PFSK-1 (cell line): ENCODE data around the gene NDUFA11.

ENCODE experiments used
- FOXP2 ChIP-seq: optimal IDR thresholded peaks from 2 replicates; pipeline ENCODE3; 2011; ENCODE audit warnings: borderline replicate concordance, control low read depth, inconsistent platforms; ENCODE audit not compliant: insufficient read depth; ENCODE audit errors: extremely low read length, extremely low read depth
- POLR2AphosphoS5 ChIP-seq: IDR thresholded peaks from 2 replicates; pipeline ENCODE4 v1.6.1; 2012; ENCODE audit warnings: low read depth, mild to moderate bottlenecking, control low read depth, low read length, moderate library complexity
- SIN3A ChIP-seq: IDR thresholded peaks from 2 replicates; pipeline ENCODE4 v1.6.1; 2012; ENCODE audit warnings: mild to moderate bottlenecking, low read length, moderate library complexity, borderline replicate concordance; ENCODE audit not compliant: insufficient read depth
- TAF1 ChIP-seq: IDR thresholded peaks from 2 replicates; pipeline ENCODE4 v1.6.1; 2012; ENCODE audit warnings: low read length, control low read depth, borderline replicate concordance; ENCODE audit not compliant: insufficient read depth
- TF ChIP-seq, protein P1 (sequence below), 2 experiments: IDR thresholded peaks; 2 replicates each; pipeline versions ENCODE4 v1.6.1 to v1.8.0; 2011 to 2012; ENCODE audit warnings: low read depth in 2 of 2, low read length in 2 of 2, control low read depth in 1 of 2, inconsistent platforms in 1 of 2, mild to moderate bottlenecking in 1 of 2, moderate library complexity in 1 of 2; ENCODE audit not compliant: insufficient read depth in 1 of 2

The NDUFA11 gene

DNA sequence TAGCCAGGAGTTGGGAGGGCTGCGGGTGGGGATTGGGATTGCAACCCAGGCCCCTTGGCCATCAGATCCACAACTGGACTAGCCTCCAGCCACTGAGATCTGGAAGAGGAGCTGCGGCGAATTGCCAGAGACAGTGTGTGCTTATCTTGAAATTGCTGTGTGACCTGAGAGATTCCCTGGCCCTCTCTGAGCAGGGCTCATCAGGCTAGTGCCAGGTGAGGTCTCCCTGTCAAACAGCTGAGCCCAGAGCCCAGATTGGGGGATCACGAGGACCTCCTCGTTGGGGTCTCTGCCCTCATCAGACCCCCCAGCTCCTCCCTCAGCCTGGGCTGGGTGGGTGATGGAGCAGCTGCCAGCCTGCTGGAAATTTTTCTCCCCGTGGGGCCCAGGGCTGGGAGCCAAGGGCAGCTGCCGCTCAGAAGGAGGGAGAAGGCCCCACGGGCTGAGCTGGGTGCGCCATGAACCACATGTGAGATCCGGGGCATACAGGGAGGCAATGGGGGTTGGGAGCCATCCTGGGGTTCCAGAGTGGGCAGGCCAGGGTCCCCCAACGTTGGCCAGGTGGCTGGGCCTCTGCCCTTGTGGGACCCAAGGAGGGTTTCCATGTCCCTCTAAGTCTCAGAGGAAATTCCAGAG lies 40.4 kb downstream of the NDUFA11 start:
- TF ChIP-seq FOXP2 (no peak), TAF1 (no peak), SIN3A (no peak), POLR2AphosphoS5 (no peak)
- TF ChIP-seq, protein P1, sequence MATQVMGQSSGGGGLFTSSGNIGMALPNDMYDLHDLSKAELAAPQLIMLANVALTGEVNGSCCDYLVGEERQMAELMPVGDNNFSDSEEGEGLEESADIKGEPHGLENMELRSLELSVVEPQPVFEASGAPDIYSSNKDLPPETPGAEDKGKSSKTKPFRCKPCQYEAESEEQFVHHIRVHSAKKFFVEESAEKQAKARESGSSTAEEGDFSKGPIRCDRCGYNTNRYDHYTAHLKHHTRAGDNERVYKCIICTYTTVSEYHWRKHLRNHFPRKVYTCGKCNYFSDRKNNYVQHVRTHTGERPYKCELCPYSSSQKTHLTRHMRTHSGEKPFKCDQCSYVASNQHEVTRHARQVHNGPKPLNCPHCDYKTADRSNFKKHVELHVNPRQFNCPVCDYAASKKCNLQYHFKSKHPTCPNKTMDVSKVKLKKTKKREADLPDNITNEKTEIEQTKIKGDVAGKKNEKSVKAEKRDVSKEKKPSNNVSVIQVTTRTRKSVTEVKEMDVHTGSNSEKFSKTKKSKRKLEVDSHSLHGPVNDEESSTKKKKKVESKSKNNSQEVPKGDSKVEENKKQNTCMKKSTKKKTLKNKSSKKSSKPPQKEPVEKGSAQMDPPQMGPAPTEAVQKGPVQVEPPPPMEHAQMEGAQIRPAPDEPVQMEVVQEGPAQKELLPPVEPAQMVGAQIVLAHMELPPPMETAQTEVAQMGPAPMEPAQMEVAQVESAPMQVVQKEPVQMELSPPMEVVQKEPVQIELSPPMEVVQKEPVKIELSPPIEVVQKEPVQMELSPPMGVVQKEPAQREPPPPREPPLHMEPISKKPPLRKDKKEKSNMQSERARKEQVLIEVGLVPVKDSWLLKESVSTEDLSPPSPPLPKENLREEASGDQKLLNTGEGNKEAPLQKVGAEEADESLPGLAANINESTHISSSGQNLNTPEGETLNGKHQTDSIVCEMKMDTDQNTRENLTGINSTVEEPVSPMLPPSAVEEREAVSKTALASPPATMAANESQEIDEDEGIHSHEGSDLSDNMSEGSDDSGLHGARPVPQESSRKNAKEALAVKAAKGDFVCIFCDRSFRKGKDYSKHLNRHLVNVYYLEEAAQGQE (IDR thresholded peaks at IDR 0.05; ENCODE audit: insufficient read depth in 1 of 2, low read depth in 2 of 2, low read length in 2 of 2): no peak

DNA sequence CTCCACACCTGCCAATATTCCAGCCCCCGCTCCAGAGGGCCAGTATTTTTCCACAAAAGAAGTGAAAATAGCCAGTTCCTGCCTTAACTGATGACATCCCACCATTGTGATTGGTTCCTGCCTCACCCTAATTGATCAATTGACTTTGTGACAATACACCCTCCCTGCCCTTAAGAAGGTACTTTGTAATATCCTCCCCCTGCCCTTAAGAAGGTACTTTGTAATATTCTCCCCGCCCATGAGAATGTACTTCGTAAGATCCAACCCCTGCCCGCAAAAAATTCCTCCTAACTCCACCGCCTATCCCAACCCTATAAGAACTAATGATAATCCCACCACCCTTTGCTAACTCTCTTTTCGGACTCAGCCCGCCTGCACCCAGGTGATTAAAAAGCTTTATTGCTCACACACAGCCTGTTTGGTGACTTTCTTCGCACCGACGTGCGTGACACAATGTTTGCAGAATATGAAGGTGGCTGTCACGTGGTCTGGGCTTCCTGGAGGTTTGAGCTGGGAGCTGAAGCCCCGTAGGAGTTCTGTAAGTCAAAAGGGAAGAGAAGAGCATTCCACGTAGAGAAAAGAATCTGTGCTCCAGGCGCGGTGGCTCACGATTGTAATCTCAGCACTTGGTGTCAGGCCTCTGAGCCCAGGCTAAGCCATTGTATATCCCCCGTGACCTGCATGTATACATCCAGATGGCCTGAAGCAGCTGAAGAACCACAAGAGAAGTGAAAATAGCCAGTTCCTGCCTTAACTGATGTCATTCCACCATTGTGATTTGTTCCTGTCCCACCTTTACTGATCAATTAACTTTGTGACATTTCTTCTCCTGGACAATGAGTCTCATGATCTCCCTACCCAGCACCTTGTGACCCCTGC lies 46.1 kb downstream of the NDUFA11 start:
- no peak for TF ChIP-seq TAF1
- no peak for TF ChIP-seq SIN3A
- TF ChIP-seq FOXP2: no peak
- TF ChIP-seq, protein P1 (IDR thresholded peaks at IDR 0.05; ENCODE audit: insufficient read depth in 1 of 2, low read depth in 2 of 2, low read length in 2 of 2): no peak
- TF ChIP-seq POLR2AphosphoS5: no peak

DNA sequence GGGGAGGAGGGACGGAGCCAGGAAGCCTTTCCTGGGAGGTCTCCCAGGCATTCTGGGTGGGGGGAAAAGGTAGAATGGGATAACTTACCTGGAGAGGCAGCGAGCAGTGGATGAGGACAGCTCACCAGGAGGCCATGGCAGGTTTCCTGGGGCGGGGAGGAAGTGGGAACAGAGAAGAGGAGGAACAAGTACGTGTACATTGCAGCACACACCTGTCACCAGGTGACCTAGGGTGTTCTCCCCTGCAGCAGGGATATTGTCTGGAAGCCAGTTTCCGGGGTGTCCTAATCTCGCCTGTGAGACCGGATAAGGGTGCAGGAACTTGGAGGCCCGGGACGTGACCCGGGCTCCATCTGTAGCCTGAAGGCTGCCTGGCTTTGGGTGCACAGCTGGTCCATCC lies 52.3 kb downstream of the NDUFA11 start, which contains the start of gene FUT3:
FUT3 (minus strand) TSS at position 148 of the 400 bp plus-strand sequence.
- TF ChIP-seq TAF1: no peak

DNA sequence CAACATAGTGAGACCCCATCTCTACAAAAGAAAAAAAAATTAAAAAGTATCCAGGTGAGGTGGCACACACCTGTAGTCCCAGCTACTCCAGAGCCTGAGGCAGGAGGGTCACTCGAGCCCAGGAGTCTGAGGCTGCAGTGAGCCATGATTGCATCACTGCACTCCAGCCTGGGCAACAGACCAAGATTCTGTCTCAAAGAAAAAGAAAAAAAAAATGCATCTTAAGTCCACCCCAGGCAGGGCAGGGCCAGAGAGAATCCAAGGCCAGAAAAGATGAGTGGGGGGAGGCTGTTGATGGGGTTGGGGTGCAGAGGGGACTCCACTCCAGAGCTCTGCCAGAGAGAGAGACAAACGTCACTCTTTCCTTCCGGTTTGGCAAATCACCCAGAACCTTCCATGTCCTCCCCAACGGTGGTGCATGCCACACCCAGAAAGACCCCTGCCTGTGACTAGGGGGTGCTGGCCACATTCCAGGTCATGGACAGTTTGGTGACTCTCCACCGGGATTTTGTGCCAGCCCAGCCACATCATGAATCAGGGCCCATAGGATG lies 52.8 kb downstream of the NDUFA11 start:
- TF ChIP-seq SIN3A (no peak), POLR2AphosphoS5 (no peak), FOXP2 (no peak), TAF1 (no peak)
- TF ChIP-seq, protein P1 (IDR thresholded peaks at IDR 0.05; ENCODE audit: insufficient read depth in 1 of 2, low read depth in 2 of 2, low read length in 2 of 2): no peak

DNA sequence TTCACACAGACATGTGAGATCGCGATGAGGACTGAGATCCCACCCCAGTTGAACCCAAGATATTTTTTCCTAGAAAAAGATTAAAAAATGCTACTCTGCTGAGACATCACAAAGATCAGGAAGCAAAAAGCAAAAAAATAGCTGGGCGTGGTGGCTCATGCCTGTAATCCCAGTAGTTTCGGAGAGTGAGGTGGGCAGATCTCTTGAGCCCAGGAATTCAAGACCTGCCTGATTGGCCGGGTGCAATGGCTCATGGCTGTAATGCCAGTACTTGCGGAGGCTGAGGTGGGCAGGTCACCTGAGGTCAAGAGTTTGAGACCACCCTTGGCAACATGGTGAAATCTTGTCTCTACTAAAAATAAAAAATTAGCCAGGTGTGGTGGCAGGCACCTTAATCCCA lies 53.4 kb downstream of the NDUFA11 start:
- TF ChIP-seq FOXP2: no peak
- TF ChIP-seq POLR2AphosphoS5: no peak
- TF ChIP-seq TAF1: no peak
- TF ChIP-seq SIN3A: no peak
- TF ChIP-seq, protein P1 (IDR thresholded peaks at IDR 0.05; ENCODE audit: insufficient read depth in 1 of 2, low read depth in 2 of 2, low read length in 2 of 2): no peak
